GM13976 (cell line): Measurements from ENCODE around the gene SPINT4.

ENCODE experiments used
- DNase-seq: peaks from one replicate; pipeline ENCODE4 v3.0.0; 2012; ENCODE audit warnings: low spot score
- in situ Hi-C: fragments of 300-500 bp; cut with MboI; formaldehyde crosslinking; loops from one replicate; pipeline ENCODE4 v1.12.0; 2022; ENCODE audit warnings: low sequenced_read_pairs, mixed read lengths, inconsistent platforms; ENCODE audit not compliant: unreplicated experiment
- TF ChIP-seq, protein P1 (sequence below): IDR thresholded peaks from 2 replicates; pipeline ENCODE4 v1.5.1; 2012; ENCODE audit warnings: borderline replicate concordance, mild to moderate bottlenecking; ENCODE audit not compliant: insufficient read depth; ENCODE audit errors: extremely low read depth, missing control alignments, control extremely low read depth

SPINT4 gene

DNA sequence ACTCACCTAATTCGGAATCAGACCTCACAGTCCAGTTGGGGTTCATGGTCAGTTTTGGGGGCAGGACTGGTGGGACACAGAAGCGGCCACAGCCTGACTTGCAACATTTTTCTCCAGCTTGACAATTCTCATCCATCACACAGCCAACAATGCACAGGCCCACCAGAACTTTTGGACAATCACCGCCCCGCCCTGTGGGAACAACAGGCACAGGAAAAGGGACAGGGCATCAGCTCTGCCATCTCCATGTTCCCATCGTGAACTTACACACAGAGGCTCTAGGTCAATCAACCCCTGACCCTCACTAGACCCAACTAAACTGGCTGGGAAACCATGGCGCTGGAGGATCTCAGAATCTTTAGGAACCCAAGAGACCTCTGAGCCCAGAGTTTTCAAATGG is 53.3 kb downstream of the SPINT4 start:
- TF ChIP-seq, protein P1, sequence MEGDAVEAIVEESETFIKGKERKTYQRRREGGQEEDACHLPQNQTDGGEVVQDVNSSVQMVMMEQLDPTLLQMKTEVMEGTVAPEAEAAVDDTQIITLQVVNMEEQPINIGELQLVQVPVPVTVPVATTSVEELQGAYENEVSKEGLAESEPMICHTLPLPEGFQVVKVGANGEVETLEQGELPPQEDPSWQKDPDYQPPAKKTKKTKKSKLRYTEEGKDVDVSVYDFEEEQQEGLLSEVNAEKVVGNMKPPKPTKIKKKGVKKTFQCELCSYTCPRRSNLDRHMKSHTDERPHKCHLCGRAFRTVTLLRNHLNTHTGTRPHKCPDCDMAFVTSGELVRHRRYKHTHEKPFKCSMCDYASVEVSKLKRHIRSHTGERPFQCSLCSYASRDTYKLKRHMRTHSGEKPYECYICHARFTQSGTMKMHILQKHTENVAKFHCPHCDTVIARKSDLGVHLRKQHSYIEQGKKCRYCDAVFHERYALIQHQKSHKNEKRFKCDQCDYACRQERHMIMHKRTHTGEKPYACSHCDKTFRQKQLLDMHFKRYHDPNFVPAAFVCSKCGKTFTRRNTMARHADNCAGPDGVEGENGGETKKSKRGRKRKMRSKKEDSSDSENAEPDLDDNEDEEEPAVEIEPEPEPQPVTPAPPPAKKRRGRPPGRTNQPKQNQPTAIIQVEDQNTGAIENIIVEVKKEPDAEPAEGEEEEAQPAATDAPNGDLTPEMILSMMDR = no peak
- in situ Hi-C loops = no loop called here
- DNase-seq = no peak
